SIG-M5 (cell line): ENCODE data around the gene POLDIP2.

ENCODE experiments used
- DNase-seq: peaks from one replicate; lab custom pipeline; 2025; lab: John Stamatoyannopoulos, UW

The POLDIP2 gene

GRCh38 chr17:28390141-28390540 is 32.8 kb upstream of the POLDIP2 start:
- DNase-seq = no peak

GRCh38 chr17:28388106-28388505 is 30.8 kb upstream of the POLDIP2 start:
- DNase-seq = no peak

GRCh38 chr17:28386391-28386790 is 29.1 kb upstream of the POLDIP2 start:
- DNase-seq = no peak

GRCh38 chr17:28385406-28385805 is 28.1 kb upstream of the POLDIP2 start:
- no peak for DNase-seq

GRCh38 chr17:28385037-28385400 is 27.7 kb upstream of the POLDIP2 start:
- DNase-seq = no peak

- no peak for DNase-seq
Measured at GRCh38 chr17:28384281-28385036, 27.1 kb upstream of the POLDIP2 start.

GRCh38 chr17:28381141-28381825 is 24.0 kb upstream of the POLDIP2 start:
- no peak for DNase-seq

- no peak for DNase-seq
Measured at GRCh38 chr17:28379814-28380801, 22.8 kb upstream of the POLDIP2 start.

- DNase-seq = no peak
Measured at GRCh38 chr17:28372945-28373274, 15.6 kb upstream of the POLDIP2 start.

GRCh38 chr17:28372203-28372944 is 15.0 kb upstream of the POLDIP2 start:
- DNase-seq = no peak

- DNase-seq = no peak
Measured at GRCh38 chr17:28371245-28372202, 14.2 kb upstream of the POLDIP2 start, which contains the start of gene SARM1. Gene SARM1, plus strand, starts transcription at chr17:28371694. Its CDS starts 339 bp downstream, at chr17:28372033.

- no peak for DNase-seq
Measured at GRCh38 chr17:28370744-28371103, 13.4 kb upstream of the POLDIP2 start.

- DNase-seq = no peak
Measured at GRCh38 chr17:28370035-28370743, 12.9 kb upstream of the POLDIP2 start, which contains the start of gene VTN. Gene VTN, minus strand, starts transcription at chr17:28370307. Its CDS starts 104 bp downstream, at chr17:28370203.

GRCh38 chr17:28369684-28370034 is 12.3 kb upstream of the POLDIP2 start:
- DNase-seq = no peak

- no peak for DNase-seq
Measured at GRCh38 chr17:28368915-28369683, 11.8 kb upstream of the POLDIP2 start.

GRCh38 chr17:28368306-28368831 is 11.0 kb upstream of the POLDIP2 start:
- no peak for DNase-seq

GRCh38 chr17:28367641-28368305 is 10.4 kb upstream of the POLDIP2 start:
- no peak for DNase-seq

- no peak for DNase-seq
Measured at GRCh38 chr17:28366605-28367004, 9.3 kb upstream of the POLDIP2 start.
